Frontal cortex (tissue), 4 donors: ENCODE measurements around the gene TLR6. TPM values are rescaled to one million over a fixed set of nuclear protein-coding genes. Genes with fewer than 3 reads are reported as not detected.

ENCODE experiments used
- DNase-seq, 2 donors: peaks; one replicate each; pipeline ENCODE4 v3.0.0; 2012; ENCODE audit warnings: low spot score in 2 of 2
- FAIRE-seq: peaks from 2 replicates; lab custom pipeline; 2012; peaks lifted over from hg19 to GRCh38; lab: Jason Lieb, UNC
- total RNA-seq: library from RNA; depleted of rRNA; stranded (reverse); fragments of >200 nt; gene quantifications from one replicate; pipeline ENCODE4 v1.2.3, GENCODE V29; 2014
- donor health status: control.
- donor health status: control.
- donor health status: control.

Gene TLR6
- total RNA-seq, 1 donor from 2014 or later = 1.2 TPM

- FAIRE-seq (no peak), DNase-seq (no peak)
These were observed 12.9 kb upstream of the TLR6 start for GRCh38 chr4:38869511-38869910.

GRCh38 chr4:38868059-38868960 is 11.7 kb upstream of the TLR6 start:
- FAIRE-seq (no peak), DNase-seq (peak in 1 of 2 donors; percentile 17)

GRCh38 chr4:38867478-38868058 is 11.0 kb upstream of the TLR6 start, which contains the start of gene FAM114A1:
TSS of gene FAM114A1 (plus strand) at chr4:38867806. CDS start at chr4:38878079, 10,273 bp downstream.
- no peak for FAIRE-seq
- peak; percentile 87 to 90 for DNase-seq

GRCh38 chr4:38866973-38867477 is 10.4 kb upstream of the TLR6 start:
- no peak for FAIRE-seq

GRCh38 chr4:38865445-38865844 is 8.8 kb upstream of the TLR6 start:
- FAIRE-seq = no peak
- DNase-seq = no peak

More at GRCh38 chr4:38866973-38867477, 10.4 kb upstream of the TLR6 start:
- no peak for DNase-seq

GRCh38 chr4:38861791-38862190 is 5.2 kb upstream of the TLR6 start:
- FAIRE-seq (no peak), DNase-seq (no peak)

GRCh38 chr4:38860788-38861424 is 4.3 kb upstream of the TLR6 start:
- FAIRE-seq (no peak), DNase-seq (no peak)

- FAIRE-seq = no peak
- DNase-seq = no peak
These were observed 2.9 kb upstream of the TLR6 start for GRCh38 chr4:38859501-38859900.

GRCh38 chr4:38858097-38858420 is 1.4 kb upstream of the TLR6 start:
- DNase-seq = no peak
- no peak for FAIRE-seq

- DNase-seq (no peak), FAIRE-seq (no peak)
These were observed 908 bp upstream of the TLR6 start for GRCh38 chr4:38857354-38858096.

- DNase-seq (no peak), FAIRE-seq (no peak)
These were observed 571 bp downstream of the TLR6 start for GRCh38 chr4:38856046-38856445.

- DNase-seq (no peak), FAIRE-seq (no peak)
These were observed 1.2 kb downstream of the TLR6 start for GRCh38 chr4:38855466-38855865.

GRCh38 chr4:38846015-38846414 is 10.6 kb downstream of the TLR6 start:
- DNase-seq = no peak
- no peak for FAIRE-seq

GRCh38 chr4:38842994-38843393 is 13.6 kb downstream of the TLR6 start:
- DNase-seq (no peak), FAIRE-seq (no peak)

GRCh38 chr4:38837849-38838248 is 18.8 kb downstream of the TLR6 start:
- no peak for FAIRE-seq
- no peak for DNase-seq

- no peak for DNase-seq
- FAIRE-seq = no peak
These were observed 19.3 kb downstream of the TLR6 start for GRCh38 chr4:38837334-38837733.

GRCh38 chr4:38834570-38834969 is 22.0 kb downstream of the TLR6 start:
- FAIRE-seq = no peak
- no peak for DNase-seq

GRCh38 chr4:38832624-38833528 is 23.7 kb downstream of the TLR6 start:
- DNase-seq (no peak), FAIRE-seq (no peak)

GRCh38 chr4:38832206-38832605 is 24.4 kb downstream of the TLR6 start:
- DNase-seq = no peak
- no peak for FAIRE-seq
